Measurements from ENCODE around the gene FGF14. TPM values are rescaled to one million over a fixed set of nuclear protein-coding genes. Genes with fewer than 3 reads are reported as not detected.
A peak's percentile ranks its signal among the peaks of the same experiment; 100 is the strongest.
"Not testable (repeated sequence)": the region's sequence is repeated elsewhere in the genome, so short reads cannot be mapped to it uniquely, and the experiment has no call there.

Gene FGF14
- total RNA-seq, 2 donors from 2014 or later, result 1.3 to 3.7 TPM

DNA sequence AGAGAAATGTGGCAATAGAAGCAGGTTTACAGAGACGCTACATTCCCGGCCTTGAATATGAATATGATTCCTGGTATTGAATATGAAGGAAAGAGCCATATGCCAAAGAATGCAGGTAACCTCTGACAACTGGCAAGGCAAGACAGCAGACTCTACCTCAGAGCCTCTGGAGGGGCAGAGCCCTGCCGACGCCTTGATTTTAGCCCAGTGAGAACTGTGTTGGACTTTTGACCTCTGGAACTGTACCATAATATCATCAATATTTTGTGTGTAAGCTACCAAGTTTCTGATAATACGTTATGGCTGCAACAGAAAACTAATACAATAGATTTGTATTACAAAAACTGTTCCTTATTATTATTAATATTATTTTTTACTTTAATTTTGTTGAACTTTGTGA is 219.7 kb downstream of the FGF14 start:
- DNase-seq (no peak), ATAC-seq (no peak)
- intact Hi-C loops (cut with DNase I), result no loop called here

DNA sequence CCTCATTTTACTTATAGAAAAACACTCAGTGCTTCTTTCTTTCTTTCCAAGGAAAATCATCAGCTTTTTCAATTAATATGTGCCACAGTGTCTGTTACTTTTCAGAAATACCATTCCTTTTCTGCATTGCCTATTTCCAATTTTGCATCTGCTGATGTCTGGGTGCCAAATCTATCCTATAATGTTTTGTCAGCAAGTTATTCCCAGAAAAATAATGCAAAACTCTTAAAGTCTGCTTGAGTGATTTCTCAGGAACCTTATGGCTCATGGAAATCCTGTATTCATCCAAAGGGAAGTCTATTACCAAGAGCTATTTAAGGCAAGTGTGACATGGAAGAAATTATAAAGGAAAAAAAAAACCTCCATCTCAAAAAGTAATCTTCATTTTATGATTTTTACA is 224.4 kb downstream of the FGF14 start:
- DNase-seq (no peak), ATAC-seq (no peak)
- intact Hi-C loops (cut with DNase I), result no loop called here

DNA sequence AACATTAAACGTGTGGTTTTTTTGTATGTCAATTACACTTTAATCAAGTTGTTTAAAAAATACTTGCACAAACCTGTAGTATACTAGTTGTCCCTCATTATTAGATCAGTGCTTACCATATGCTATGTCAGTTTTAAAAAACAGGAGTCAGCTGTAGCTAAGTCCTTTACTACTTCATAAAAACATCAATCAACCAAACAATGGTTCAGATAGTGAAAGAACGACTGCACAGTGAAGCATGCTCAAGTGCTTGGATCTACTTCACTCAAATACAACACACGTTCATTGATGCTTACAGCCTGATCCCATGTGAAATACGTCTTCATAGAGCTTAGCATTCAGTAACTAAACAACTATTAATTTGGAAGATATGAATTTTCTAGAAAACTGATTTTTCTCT is 225.0 kb downstream of the FGF14 start:
- intact Hi-C loops (cut with DNase I), result no loop called here
- no peak for ATAC-seq

DNA sequence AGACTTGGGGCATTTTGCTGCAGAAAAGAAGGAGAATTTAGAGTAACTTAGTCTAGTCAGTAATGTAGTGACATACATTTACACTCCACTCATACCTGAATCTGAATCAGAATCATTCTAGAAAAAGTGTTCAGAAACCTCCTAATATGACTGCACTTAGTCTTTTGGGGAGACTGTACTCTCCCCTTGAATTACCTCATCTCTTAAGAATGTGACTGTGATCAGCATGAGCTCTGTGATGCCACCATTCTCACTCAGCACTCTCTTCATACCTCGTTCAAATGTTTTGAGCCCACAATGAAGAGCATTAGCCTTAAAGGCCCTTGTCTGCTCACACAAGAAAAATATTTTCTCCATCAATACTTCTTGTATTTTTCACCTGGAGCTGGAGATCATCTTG is 229.4 kb downstream of the FGF14 start:
- intact Hi-C loops (cut with DNase I), result no loop called here
- ATAC-seq (no peak), DNase-seq (no peak)

More for the DNA sequence above, 225.0 kb downstream of the FGF14 start:
- no peak for DNase-seq

DNA sequence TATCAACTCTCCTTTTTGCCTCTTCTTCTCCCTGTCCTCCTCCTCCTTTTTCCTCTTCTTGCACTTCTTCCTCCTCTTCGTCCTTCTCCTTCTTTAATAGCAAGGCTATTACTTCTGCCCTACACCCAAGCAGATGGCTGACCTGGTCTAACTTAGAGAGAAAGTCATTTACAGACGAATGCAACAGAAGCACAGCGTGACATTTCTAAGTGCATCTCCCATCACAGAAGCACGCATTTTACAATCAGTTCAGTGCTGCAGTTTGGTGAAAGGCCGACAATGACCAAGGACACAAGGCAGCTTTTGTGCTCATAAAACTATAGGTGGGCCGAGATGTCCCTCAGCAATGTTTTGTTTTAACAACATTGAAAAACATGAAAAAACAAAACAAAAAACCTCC is 231.5 kb downstream of the FGF14 start:
- DNase-seq (no peak), ATAC-seq (no peak)
- intact Hi-C loops (cut with DNase I), result no loop called here

DNA sequence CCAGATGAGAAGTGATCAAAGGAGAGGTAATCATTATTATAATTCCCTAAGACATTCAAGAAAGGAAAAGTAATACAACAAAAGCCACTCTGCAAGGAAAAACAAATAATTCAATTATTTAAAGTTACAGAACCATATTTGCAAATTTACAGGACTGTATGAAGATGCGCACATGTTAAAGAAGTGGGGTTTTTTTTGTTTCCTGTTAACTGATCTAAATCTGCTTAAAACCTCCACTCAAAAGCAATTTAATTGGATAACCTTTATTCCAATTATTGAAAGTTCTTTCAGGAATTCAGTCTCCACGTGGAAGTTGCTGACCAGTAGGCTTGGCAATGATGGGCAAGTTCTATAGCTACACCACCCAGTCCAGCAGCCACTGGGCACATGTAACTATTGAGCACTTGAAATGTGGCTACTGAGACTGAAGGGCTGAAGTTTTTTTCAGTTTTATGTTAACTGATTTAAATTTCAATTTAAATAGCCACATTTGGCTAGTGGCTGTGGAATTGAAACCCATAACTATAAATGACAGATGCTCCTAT is 232.3 kb downstream of the FGF14 start:
- intact Hi-C loops (cut with DNase I), result no loop called here
- ATAC-seq (no peak), DNase-seq (no peak)

DNA sequence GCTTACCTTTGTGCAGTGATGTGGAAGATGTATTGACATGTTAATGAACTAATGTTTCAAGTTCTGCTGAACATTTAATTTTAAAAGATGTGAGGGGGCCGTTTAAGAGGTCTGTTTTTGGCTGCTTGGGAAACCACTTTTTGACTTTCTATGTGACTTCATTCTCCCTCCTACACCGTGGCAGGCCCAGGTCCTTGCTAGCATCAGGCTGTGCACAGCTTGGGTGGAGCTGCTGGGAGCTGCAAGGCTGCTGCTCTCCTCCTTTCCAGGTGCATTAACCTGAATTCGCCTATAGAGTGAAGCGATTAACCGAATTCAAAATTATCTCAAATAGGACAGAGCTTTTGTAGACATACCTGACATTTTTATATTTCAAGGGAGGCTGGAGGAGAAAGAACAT is 249.1 kb downstream of the FGF14 start:
- DNase-seq (no peak), ATAC-seq (no peak)
- intact Hi-C loops (cut with DNase I), result no loop called here

DNA sequence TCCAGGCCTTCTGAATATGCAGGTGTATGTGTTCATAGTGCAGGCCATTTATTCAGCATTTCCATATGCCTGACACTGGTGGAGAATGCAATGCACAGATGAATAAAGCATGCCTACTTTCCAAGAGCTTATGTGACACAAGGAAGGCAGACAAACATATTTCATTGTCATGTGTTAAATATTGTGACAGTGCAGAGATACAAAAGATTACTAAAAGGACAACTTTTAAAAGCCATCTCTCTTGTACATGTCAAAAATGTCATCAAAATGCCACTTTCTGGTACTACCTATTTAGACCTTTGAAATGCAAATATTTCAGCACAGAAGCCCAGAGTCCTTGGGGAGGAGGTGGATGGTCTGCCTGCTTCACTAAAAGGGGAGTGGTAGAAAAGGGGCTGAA is 254.5 kb downstream of the FGF14 start:
- ATAC-seq, result no peak
- intact Hi-C loops (cut with DNase I), result loop anchor here in 1 of 2 donors (10.0 kb wide), 1 partner anchor 257 kb away; the partner anchor contains the start of gene FGF14

DNA sequence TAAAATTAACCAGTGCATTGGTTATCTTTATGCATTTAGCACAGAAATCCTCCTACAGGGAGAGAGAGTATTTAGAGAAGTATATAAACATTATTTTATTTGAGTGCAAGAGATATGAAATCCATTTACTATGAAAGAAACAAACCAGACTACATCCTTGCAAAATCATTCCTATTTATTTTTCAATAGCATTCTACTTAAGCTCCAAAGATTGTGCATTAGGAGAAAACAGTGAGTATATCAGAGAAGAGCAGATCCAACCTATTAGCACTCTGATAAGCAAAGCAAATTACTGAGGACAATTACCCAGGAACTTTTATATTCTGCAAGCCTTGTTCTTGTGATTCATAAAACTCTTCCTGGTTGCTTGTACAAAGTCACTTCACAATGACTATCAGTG is 256.1 kb downstream of the FGF14 start:
- intact Hi-C loops (cut with DNase I), result loop anchor here in 1 of 2 donors (10.0 kb wide), 1 partner anchor 259 kb away; the partner anchor contains the start of gene FGF14
- ATAC-seq, result no peak

More for the DNA sequence above, 254.5 kb downstream of the FGF14 start:
- DNase-seq, result no peak

DNA sequence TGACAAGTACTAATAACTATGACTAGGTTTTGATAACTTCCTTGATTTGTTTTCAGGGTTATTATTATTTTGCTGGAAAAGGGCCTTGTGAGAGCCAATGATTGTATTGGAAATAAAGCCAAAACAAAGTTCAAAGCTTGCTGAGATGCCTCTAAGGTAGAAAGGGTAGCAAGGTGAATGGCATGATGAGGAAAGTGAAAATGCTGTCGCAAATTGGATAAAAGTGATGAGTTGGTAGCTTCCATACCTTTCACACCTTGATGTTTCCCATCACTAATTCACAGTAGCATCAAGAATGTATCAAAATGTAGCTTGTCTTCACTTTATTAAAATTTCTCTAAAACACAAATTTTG is 259.4 kb downstream of the FGF14 start:
- DNase-seq (no peak), ATAC-seq (no peak)
- intact Hi-C loops (cut with DNase I), result loop anchor here in 1 of 2 donors (5.0 to 10.0 kb wide), 2 partner anchors 262 to 315 kb away; partner anchors contain the start of gene FGF14

More for the DNA sequence above, 256.1 kb downstream of the FGF14 start:
- no peak for DNase-seq

DNA sequence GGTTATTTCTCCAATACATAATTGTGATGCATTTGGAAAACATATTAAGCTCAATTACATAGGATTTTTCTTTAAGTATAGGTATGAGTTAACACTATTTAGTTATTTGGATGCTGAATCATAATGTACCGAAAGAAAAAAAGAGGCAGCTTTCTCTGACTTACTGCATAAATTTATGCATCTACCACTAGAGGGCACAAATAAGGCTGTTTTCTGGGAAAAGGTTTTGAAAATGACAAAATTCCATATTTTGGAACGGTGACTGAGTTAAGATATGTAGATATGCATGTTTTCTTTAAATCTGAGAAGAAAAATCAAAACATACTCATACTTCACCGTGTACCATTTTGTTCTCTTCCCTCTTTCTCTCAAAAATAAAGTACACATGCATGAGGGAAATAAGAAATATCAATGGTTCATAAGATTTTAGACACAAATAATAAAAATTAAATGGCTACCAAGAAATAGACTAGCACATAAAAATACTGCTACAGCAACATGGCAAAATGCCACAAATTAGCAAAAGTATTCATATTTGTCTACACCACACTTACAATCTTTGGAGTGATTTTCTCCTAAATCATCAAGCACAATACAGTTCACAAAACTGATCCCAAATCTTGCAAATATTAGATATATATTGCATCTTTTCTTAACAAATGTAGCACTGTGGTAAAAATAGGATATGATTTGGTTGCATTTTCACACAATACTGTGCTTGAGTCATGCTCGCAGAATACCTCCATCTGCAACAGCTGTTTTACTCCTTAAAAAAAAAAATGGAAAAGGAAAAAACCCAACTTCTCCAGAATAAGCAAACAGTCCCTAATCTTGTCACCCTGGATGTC is 260.0 kb downstream of the FGF14 start:
- ATAC-seq, result peak in 1 of 2 donors; percentile 68
- intact Hi-C loops (cut with DNase I), result loop anchor here in 1 of 2 donors (5.0 to 10.0 kb wide), 2 partner anchors 263 to 315 kb away; partner anchors contain the start of gene FGF14
- no peak for DNase-seq

DNA sequence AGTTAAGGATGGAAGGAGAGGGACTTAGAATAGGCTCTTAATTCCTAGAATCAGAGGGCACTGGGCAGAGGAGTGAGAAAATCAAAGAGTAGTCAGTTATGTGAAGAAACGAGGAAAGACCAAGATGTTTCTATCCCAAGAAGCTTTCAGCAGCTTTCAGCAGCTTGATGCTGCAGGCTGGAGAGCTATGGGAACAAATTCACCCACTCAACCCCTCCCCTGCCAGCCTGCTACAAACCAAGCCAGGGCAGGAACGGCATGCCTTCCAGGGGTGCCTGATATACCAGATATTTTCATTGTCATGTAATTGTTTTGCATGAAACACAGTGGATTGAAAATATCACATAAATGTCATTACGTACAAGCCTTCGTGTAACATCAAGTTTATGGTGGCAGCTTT is 262.2 kb downstream of the FGF14 start:
- ATAC-seq (no peak), DNase-seq (no peak)
- intact Hi-C loops (cut with DNase I), result loop anchor here in 1 of 2 donors (5.0 to 10.0 kb wide), 2 partner anchors 265 to 318 kb away; partner anchors contain the start of gene FGF14

DNA sequence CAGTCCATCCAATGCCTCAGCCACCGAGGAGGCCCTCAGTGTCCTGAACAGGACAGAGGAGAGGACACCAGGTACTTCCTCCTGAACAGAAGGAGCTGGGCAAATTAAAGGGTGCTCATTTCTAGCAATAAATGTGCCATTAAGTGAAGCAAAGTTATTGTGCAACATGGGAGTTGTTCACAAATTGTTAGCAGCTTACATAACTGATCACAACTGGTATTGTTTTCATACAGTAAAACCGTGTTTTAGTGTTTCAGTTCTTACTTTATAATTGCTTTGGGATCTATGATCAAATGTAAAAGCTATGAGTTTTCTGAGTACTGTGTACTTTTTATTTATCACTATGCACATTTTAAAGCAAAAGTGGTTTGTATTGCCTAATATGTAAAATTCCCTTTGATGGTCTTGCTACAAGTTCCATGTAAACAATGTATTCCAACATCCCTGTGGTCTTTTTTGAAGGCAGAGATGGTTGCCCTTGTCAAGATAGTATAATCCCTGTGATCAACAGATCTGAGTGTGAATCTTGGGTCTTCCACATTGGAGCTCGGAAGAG is 263.1 kb downstream of the FGF14 start:
- ATAC-seq (no peak), DNase-seq (no peak)
- intact Hi-C loops (cut with DNase I), result no loop called here

DNA sequence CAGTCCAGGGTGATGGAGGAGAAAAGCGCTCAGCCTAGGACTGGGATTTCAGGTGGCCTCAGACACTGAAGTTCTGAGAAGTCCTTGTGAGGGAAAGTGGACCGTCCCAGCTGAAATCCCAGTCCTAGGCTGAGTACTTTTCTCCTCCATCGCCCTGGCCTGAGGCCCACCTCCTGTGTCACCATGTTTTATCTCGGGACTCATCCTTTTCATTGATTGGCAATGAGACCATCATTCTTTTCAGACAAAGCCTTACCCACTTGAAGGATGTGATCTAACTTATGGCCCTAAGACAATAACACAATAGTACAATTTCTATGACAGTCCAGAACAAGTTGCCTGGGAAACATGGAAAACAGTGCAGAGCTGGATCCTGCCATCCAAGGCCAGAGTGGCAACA is 263.9 kb downstream of the FGF14 start:
- ATAC-seq; intact Hi-C loops (cut with DNase I): not testable (repeated sequence)
- peak; percentile 20 for DNase-seq

DNA sequence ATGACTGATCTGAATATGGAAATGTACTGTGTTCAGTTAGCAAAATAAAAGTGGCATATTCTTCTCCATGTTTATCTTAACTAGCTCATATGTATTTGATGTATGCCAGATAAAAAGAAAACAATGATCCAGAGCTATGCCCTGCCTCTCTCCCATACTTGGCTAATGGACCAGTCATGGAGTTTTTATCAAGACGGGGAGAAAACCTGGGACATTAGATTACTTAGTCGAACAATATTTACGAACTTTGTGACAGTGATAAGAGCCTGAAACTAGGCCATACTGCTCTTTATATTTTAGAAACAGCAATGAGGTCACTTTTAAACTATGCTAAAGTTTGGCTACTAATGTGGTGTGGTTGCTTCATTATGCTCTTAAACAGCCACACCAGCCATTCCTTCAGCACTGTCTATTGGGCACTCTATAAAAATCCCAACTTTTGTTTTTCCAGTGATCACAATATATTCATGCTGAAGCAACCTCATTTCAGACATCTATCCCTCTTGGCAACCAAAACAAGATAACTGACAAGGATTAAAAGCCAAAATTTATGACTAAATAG is 265.0 kb downstream of the FGF14 start:
- intact Hi-C loops (cut with DNase I), result no loop called here
- DNase-seq (no peak), ATAC-seq (peak in 1 of 2 donors; percentile 47)

DNA sequence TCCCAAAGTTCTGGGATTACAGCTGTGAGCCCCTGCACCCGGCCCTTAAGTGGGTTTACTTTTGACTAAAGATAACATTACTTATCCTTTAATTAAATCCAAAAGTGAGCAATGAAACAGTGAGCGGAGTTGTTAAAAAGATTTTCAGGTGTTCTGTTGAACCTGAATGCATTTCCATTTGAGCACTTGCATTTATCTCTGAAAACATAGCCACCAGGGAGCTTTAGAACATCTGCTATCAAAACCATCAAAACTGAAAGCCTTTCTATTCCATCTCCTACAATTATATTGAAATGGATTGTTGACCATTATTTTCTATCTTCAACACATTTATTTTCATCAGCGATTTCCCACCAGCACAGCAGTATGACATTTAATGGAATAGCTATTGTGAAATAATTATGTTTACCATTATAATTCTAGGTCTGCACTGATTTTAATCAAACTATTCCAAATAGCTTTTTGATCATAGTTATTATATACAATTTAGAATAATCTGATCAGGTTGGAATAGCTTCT is 269.0 kb downstream of the FGF14 start:
- DNase-seq, result no peak
- no peak for ATAC-seq
- intact Hi-C loops (cut with DNase I), result no loop called here

DNA sequence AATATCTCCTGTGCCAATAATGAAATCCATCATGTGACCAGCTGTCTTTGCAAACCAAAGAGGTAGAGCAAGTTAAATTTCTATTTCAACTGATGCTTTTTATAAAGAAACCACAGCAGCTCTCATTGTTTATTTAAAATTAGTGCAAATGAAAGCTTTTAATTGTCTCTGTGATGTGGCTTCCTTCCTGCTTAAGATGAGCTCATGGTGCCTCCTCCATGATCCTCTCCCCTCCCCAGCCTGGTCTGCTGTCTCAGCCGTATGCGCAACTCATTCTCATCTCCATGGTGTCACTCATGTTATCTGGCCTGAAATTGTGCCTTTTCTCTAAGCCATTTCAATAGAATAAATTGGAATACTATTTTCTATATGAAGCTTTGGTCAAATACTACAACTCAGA is 270.6 kb downstream of the FGF14 start:
- DNase-seq (no peak), ATAC-seq (no peak)
- intact Hi-C loops (cut with DNase I), result no loop called here

DNA sequence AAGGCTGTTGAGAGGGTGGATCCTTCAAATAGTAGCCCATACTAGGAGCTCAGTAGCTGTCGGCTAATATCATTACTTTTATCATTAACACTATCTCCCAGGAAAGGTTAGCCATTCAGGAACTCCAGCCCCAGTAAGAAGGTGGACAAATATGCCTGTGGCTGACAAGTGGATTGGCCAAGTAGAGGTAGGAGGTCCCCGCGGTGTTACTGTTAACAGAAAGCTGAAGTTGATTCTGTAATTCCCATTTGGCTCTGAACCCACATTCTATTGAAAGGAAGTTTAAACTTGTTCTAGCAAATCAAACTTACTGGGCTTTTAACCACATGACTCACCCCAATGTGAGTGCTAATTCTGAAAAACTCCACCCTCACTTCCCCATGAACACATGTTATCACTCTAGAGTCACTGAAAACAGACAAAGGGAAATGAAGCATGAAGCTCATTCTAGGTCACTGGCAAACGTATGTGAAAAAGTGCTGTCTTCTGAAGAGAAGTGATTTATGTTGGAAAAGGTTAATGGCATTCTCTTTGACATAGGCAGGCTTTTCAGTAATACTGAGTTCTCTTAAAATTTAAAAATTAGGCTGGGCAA is 273.5 kb downstream of the FGF14 start:
- intact Hi-C loops (cut with DNase I), result no loop called here
- ATAC-seq, result peak in 1 of 2 donors; percentile 72
- DNase-seq, result no peak

DNA sequence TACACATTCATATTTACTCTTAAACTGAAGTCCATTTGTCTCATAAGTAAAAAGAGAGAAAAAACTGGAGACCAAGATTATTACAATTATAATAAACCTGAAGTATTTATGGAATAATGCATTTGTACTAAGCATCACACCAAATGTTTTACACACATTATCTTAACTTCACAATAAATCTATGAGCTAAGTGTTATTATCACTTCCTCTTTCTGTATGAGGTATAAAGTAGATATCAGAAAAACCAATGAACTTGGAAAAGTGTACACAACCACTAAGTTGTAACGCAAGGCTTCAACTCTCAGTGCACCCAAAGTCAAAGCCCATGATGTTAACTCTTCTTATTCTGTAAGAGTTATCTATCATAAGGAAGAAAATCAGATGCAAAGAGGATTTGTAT is 274.7 kb downstream of the FGF14 start:
- DNase-seq, result no peak
- intact Hi-C loops (cut with DNase I), result no loop called here
- ATAC-seq, result no peak
